ENCODE data around the gene WRNIP1. TPM values are rescaled to one million over a fixed set of nuclear protein-coding genes. Genes with fewer than 3 reads are reported as not detected.

WRNIP1 gene
- total and polyA plus RNA-seq, 2 of the 13 experiments (the other 11 are each of a cell fraction or from before 2014, with no cell fraction given): 77.7 to 90.3 TPM

GRCh38 chr6:2754911-2755310, 10.3 kb upstream of the WRNIP1 start:
- ChIA-PET POLR2A (no interaction called here), CTCF (ENCODE audit: low intra/inter-chr PET ratio, low total read pairs) (no interaction called here)
- Histone ChIP-seq H3K4me1 (ENCODE audit: insufficient read depth, low read length) (peaks cover 45% of the 10 kb centered on the region), H3K27ac (ENCODE audit: extremely low read length, insufficient read depth, low read length) (no peak overlapping the region), H3K27me3 (ENCODE audit: control insufficient read depth in 1 of 2, insufficient read depth in 2 of 2, low read length in 2 of 2) (peaks cover 0 to 2% of the 10 kb centered on the region in 2 experiments; a peak in 2 of 5 replicates), H2AFZ (ENCODE audit: low read length) (no peak overlapping the region), H3K9ac (ENCODE audit: insufficient read depth, low read depth, low read length) (no peak overlapping the region), H3K4me2 (ENCODE audit: low read depth, low read length) (no peak overlapping the region), H4K20me1 (ENCODE audit: insufficient read depth, low read length) (no peaks in the 10 kb centered on the region), H3K79me2 (ENCODE audit: insufficient read depth, low read length) (no peaks in the 10 kb centered on the region), H3K4me3 (replicated peaks in 1 of 3; ENCODE audit: insufficient read depth in 1 of 3, low read depth in 2 of 3, low read length in 3 of 3) (no peak overlapping the region), H3K36me3 (replicated peaks in 1 of 2; ENCODE audit: control insufficient read depth in 1 of 2, insufficient read depth in 2 of 2, low read length in 2 of 2) (no peaks in the 10 kb centered on the region), H3K9me3 (ENCODE audit: low read length) (no peaks in the 10 kb centered on the region)
- FAIRE-seq (no peak), ATAC-seq (no peak), DNase-seq (ENCODE audit: low spot score) (no peak)
- no peak for TF ChIP-seq RFXANK (CRISPR knock-in tag; IDR thresholded peaks at IDR 0.05)
- TF ChIP-seq ZFYVE20 (CRISPR knock-in tag; IDR thresholded peaks at IDR 0.05; ENCODE audit: borderline replicate concordance, low read depth): no peak
- TF ChIP-seq MBD4 (IDR thresholded peaks at IDR 0.05; ENCODE audit: borderline replicate concordance, low read length): no peak
- TF ChIP-seq NFE2 (CRISPR knock-in tag; IDR thresholded peaks at IDR 0.05): no peak
- no peak for TF ChIP-seq ZFX (CRISPR knock-in tag; IDR thresholded peaks at IDR 0.05; ENCODE audit: low read depth)
- no peak for TF ChIP-seq ZNF513 (CRISPR knock-in tag; conservative IDR thresholded peaks at IDR 0.05)
- TF ChIP-seq JUN (CRISPR knock-in tag; IDR thresholded peaks at IDR 0.05): no peak
- TF ChIP-seq ZNF768 (CRISPR knock-in tag; IDR thresholded peaks at IDR 0.05): no peak
- TF ChIP-seq ZNF562 (CRISPR knock-in tag; IDR thresholded peaks at IDR 0.05; ENCODE audit: borderline replicate concordance): no peak
- no peak for TF ChIP-seq DBP (CRISPR knock-in tag; IDR thresholded peaks at IDR 0.05; ENCODE audit: not compliant biosample characterization)
- no peak for TF ChIP-seq RXRA (CRISPR knock-in tag; IDR thresholded peaks at IDR 0.05)
- no peak for TF ChIP-seq ZNF563 (CRISPR knock-in tag; IDR thresholded peaks at IDR 0.05)
- no peak for TF ChIP-seq ZKSCAN5 (CRISPR knock-in tag; IDR thresholded peaks at IDR 0.05)
- no peak for TF ChIP-seq PRPF4 (IDR thresholded peaks at IDR 0.05; ENCODE audit: low read depth, low read length, poor library complexity, severe bottlenecking)
- TF ChIP-seq SNAI1 (CRISPR knock-in tag; IDR thresholded peaks at IDR 0.05; ENCODE audit: borderline replicate concordance): no peak
- no peak for TF ChIP-seq MIER2 (CRISPR knock-in tag; IDR thresholded peaks at IDR 0.05)
- intact Hi-C loops (cut with micrococcal nuclease; ENCODE audit: unreplicated experiment): no loop called here
- BruUV-seq (replicated peaks): no TSS peak
- in situ Hi-C loops (cut with HindIII; ENCODE audit: extremely low pct_ligation_motif_present, low pct_unique_long_range_greater_than_20kb): no loop called here
- 48% methylated on average over 1 of the region's 1 CpG for WGBS (ENCODE audit: low lambda C conversion rate)

All from HepG2 (cell line).